GM21825 (cell line): ENCODE data around the gene CCDC59.

Source experiments
- ATAC-seq: cut with Tn5 transposase; IDR thresholded peaks from one replicate; pipeline ENCODE4 v1.9.1; 2021; ENCODE audit warnings: mild to moderate bottlenecking, moderate library complexity; ENCODE audit not compliant: unreplicated experiment

CCDC59 gene

DNA sequence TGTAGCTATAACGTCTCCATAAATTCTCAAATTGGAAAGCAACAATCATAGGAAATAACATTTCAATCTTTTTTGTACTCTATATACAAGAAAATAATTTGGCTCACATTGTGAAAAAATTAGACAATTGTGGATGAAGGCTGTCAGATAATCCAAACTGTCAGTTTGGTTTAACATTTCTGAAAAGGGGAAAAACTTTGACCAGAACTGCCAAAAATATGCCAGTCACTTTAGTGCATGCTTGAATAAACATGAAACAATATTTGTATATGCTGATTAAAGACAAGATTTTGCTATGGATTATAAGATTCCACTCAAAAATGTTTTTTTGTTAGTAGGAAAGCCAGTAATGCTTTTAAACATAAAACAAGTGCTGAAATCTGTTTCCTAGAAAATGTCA is 38.9 kb downstream of the CCDC59 start:
- no peak for ATAC-seq

DNA sequence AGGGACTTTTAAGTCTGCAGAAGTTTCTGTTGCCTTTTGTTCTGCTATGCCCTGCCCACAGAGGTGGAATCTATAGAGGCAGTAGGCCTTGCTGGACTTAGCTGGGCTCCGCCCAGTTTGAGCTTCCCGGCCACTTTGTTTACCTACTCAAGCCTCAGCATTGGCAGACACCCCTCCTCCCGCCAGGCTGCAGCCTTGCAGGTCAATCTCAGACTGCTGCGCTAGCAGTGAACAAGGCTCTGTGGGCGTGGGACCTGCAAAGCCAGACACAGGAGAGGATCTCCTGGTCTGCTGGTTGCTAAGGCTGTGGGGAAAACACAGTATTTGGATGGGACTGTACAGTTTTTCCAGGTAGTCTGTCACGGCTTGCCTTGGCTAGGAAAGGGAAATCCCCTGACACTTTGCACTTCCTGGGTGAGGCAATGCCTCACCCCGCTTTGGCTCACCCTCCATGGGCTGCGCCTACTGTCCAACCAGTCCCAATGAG is 43.7 kb downstream of the CCDC59 start:
- no peak for ATAC-seq
